Measurements from ENCODE around the gene PER3. TPM values are rescaled to one million over a fixed set of nuclear protein-coding genes. Genes with fewer than 3 reads are reported as not detected.

The PER3 gene
- total and polyA plus RNA-seq, 2 of the 13 experiments (the other 11 are each of a cell fraction or from before 2014, with no cell fraction given): 3.0 to 6.0 TPM

- ATAC-seq (no peak), FAIRE-seq (no peak)
- no TSS peak for BruUV-seq (replicated peaks)
Observed at GRCh38 chr1:7781501-7781900, 2.6 kb upstream of the PER3 start.

More at GRCh38 chr1:7781501-7781900, 2.6 kb upstream of the PER3 start:
- ChIA-PET CTCF (ENCODE audit: low intra/inter-chr PET ratio, low total read pairs) (no interaction called here), POLR2A (interaction anchor here (1.9 kb wide), 1 partner anchor 10 kb away, joined by 8 read pairs; the partner anchor contains the start of gene VAMP3)
- Histone ChIP-seq H3K79me2 (ENCODE audit: insufficient read depth, low read length) (peaks cover 2% of the 10 kb centered on the region), H4K20me1 (ENCODE audit: insufficient read depth, low read length) (no peaks in the 10 kb centered on the region), H3K36me3 (replicated peaks in 1 of 2; ENCODE audit: control insufficient read depth in 1 of 2, insufficient read depth in 2 of 2, low read length in 2 of 2) (peaks cover 9 to 39% of the 10 kb centered on the region in 2 experiments; a peak in 4 of 5 replicates), H3K4me3 (replicated peaks in 1 of 3; ENCODE audit: insufficient read depth in 1 of 3, low read depth in 2 of 3, low read length in 3 of 3) (no peak overlapping the region), H3K27ac (ENCODE audit: extremely low read length, insufficient read depth, low read length) (no peak overlapping the region), H3K4me2 (ENCODE audit: low read depth, low read length) (no peak overlapping the region), H2AFZ (ENCODE audit: low read length) (no peak overlapping the region), H3K27me3 (ENCODE audit: control insufficient read depth in 1 of 2, insufficient read depth in 2 of 2, low read length in 2 of 2) (no peaks in the 10 kb centered on the region), H3K9me3 (ENCODE audit: low read length) (no peaks in the 10 kb centered on the region), H3K4me1 (ENCODE audit: insufficient read depth, low read length) (peaks cover 28% of the 10 kb centered on the region), H3K9ac (ENCODE audit: insufficient read depth, low read depth, low read length) (no peak overlapping the region)
- in situ Hi-C loops (cut with HindIII; ENCODE audit: extremely low pct_ligation_motif_present, low pct_unique_long_range_greater_than_20kb) (no loop called here), intact Hi-C loops (cut with micrococcal nuclease; ENCODE audit: unreplicated experiment) (no loop called here)
- WGBS (ENCODE audit: low lambda C conversion rate): 81% methylated on average over 7 of the region's 7 CpGs
- no peak for TF ChIP-seq NBN (conservative IDR thresholded peaks at IDR 0.05)
- no peak for TF ChIP-seq MBD4 (IDR thresholded peaks at IDR 0.05; ENCODE audit: borderline replicate concordance, low read length)
- TF ChIP-seq ZFYVE20 (CRISPR knock-in tag; IDR thresholded peaks at IDR 0.05; ENCODE audit: borderline replicate concordance, low read depth): no peak
- TF ChIP-seq HNRNPLL (IDR thresholded peaks at IDR 0.05; ENCODE audit: low read depth, low read length, poor library complexity, severe bottlenecking): no peak
- TF ChIP-seq ZNF20 (CRISPR knock-in tag; IDR thresholded peaks at IDR 0.05): no peak
- TF ChIP-seq POGK (CRISPR knock-in tag; conservative IDR thresholded peaks at IDR 0.05): no peak
- TF ChIP-seq TAF15 (IDR thresholded peaks at IDR 0.05; ENCODE audit: low read depth, low read length, poor library complexity, severe bottlenecking): no peak
- TF ChIP-seq POGZ (CRISPR knock-in tag; IDR thresholded peaks at IDR 0.05): no peak
- TF ChIP-seq ZNF451 (CRISPR knock-in tag; IDR thresholded peaks at IDR 0.05): no peak
- no peak for TF ChIP-seq RFX1 (IDR thresholded peaks at IDR 0.05)
- TF ChIP-seq TIGD3 (CRISPR knock-in tag; IDR thresholded peaks at IDR 0.05; ENCODE audit: borderline replicate concordance): no peak
- TF ChIP-seq KDM5B (CRISPR knock-in tag; IDR thresholded peaks at IDR 0.05; ENCODE audit: borderline replicate concordance): no peak
- no peak for TF ChIP-seq ZZZ3 (CRISPR knock-in tag; IDR thresholded peaks at IDR 0.05; ENCODE audit: borderline replicate concordance)
- TF ChIP-seq ETV6 (CRISPR knock-in tag; conservative IDR thresholded peaks at IDR 0.05): no peak
- no peak for TF ChIP-seq ZNF777 (CRISPR knock-in tag; IDR thresholded peaks at IDR 0.05)
- TF ChIP-seq ZFP91 (CRISPR knock-in tag; IDR thresholded peaks at IDR 0.05; ENCODE audit: borderline replicate concordance): no peak
- no peak for TF ChIP-seq ZNF768 (CRISPR knock-in tag; IDR thresholded peaks at IDR 0.05)
- TF ChIP-seq ZIK1 (CRISPR knock-in tag; IDR thresholded peaks at IDR 0.05; ENCODE audit: borderline replicate concordance, low read depth): no peak
- DNase-seq (ENCODE audit: low spot score): no peak
